Cerebellar nuclear complex (tissue), 1 donor: Measurements from ENCODE around the gene AMBRA1.

ENCODE experiments used
- DNase-seq, 2 experiments: peaks; one replicate each; lab custom pipeline; 2025; lab: John Stamatoyannopoulos, UW

Gene AMBRA1

DNA sequence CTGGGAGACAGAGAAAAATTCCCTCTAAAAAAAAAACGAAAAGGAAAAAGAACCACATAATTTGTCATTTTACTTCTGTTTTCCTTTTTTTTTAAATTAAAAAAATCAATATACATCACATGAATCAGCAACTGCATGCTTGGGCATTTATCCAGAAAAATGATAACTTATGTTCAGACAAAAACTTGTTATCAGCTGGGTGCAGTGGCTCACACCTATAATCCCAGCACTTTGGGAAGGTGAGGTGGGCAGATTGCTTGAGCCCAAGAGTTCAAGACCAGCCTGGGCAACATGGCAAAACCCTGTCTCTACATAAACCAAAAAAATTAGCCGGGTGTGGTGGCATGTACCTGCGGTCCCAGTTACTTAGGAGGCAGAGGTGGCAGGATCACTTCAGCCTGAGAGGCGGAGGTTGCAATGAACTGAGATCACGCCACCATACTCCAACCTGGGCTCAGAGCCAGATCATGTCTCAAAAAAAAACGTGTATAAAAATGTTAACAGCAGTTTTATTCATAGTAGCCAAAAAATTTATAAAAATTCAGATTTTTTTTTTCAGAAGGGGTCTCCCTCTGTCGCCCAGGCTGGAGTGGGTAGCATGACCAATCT lies 28.5 kb downstream of the AMBRA1 start:
- DNase-seq = no peak

DNA sequence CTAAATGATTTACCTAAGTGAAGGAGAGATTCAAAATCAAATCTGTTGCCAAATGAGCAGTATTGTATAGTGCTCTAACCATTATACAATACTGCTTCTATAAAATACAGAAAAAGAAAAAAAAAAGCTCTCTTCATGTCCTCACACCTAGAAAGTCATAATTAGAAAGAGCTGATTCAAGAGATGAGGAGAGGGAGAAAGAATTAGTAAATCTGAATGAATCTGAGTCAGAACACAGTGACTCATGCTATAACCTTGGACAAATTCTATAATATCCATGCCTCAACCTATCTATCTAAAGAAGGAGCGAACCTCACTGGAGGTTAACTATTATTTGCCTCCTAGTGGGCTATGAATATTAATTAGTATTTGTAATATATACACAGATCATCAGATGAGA lies 29.4 kb downstream of the AMBRA1 start:
- no peak for DNase-seq

DNA sequence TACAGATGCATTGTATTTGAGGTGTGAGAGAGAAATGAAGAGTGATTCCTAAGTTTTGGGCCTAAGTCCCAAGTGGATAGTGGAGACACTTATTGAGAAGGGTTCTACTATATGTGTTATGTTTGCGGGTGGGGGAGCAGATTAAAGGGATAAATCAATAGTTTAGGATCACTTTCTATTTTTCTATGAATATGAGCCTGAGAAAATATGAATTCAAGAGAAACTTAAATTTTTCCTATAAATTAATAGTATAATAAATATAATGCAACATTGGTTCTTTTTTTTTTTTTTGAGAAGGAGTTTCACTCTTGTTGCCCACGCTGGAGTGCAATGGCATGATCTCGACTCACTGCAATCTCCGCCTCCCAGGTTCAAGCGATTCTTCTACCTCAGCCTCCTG lies 31.3 kb downstream of the AMBRA1 start:
- DNase-seq = no peak

DNA sequence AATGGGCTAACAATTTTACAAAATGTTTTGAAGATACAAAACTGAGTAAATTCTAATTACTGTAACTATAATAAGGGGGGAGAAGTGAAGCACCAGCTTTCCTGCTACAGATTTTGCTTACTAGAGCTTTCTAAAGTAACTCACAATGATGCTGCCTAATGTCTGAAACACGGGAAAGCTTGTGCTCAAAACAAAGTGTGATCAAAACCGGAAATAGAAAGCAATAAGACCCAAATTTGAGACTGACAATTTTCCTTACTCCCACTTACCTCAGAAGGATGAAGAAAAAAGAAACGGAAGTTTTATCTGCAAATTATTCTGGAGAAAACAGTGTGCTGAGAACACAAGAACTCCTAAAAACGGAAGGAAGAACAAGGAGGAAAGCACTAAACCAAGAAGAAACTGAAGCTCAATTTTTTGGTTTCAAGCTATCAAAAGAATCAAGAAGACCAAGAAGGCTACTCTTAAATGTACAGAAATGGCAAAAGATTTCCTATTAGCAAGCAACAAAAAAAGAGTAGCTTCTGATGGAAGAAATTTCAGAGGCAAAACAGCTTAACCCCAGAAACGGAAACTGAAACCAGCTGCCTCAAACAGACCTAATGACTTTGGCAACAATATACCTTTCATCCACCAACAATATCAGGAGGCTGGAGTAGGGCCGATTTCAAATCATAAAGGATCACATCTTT lies 33.4 kb downstream of the AMBRA1 start:
- DNase-seq = no peak

DNA sequence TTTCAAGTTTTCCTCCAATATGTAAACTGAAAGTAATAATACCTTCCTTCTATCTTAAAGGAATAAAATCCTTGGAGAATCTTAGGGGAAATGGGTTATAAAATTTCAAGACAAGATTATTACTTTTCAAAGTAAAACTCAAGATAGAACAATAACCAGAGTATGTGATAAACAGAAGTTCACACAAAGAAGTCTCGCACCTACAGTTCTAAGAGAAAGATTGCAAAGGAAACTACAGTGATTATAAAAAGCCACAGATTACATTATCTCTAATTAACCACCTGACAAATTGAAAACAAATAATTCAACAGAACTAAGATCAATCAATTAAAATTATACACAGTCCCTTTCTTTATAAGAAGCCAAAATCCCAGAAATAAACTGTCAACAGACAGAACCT lies 34.0 kb downstream of the AMBRA1 start:
- no peak for DNase-seq

DNA sequence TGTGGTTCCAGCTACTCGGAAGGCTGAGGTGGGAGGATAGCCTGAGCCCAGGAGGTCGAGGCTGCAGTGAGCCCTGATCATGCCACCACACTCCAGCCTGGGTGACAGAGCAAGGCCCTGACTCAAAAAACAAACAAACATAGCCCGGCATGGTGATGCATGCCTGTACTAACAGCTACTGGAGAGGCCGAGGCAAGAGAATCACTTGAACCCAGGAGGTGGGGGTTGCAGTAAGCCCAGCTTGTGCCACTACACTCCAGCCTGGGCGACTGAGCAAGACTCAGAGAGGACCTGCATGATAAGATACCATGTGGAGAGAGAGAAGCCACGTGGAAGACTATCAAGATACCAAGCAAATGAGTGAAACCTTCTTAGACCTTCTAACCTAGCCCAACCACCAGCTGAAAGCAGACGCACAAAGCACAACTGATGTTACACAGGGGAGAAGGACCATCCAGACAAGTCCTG lies 36.1 kb downstream of the AMBRA1 start:
- no peak for DNase-seq

- no peak for DNase-seq
Measured at GRCh38 chr11:46555267-46556054, 38.4 kb downstream of the AMBRA1 start.

DNA sequence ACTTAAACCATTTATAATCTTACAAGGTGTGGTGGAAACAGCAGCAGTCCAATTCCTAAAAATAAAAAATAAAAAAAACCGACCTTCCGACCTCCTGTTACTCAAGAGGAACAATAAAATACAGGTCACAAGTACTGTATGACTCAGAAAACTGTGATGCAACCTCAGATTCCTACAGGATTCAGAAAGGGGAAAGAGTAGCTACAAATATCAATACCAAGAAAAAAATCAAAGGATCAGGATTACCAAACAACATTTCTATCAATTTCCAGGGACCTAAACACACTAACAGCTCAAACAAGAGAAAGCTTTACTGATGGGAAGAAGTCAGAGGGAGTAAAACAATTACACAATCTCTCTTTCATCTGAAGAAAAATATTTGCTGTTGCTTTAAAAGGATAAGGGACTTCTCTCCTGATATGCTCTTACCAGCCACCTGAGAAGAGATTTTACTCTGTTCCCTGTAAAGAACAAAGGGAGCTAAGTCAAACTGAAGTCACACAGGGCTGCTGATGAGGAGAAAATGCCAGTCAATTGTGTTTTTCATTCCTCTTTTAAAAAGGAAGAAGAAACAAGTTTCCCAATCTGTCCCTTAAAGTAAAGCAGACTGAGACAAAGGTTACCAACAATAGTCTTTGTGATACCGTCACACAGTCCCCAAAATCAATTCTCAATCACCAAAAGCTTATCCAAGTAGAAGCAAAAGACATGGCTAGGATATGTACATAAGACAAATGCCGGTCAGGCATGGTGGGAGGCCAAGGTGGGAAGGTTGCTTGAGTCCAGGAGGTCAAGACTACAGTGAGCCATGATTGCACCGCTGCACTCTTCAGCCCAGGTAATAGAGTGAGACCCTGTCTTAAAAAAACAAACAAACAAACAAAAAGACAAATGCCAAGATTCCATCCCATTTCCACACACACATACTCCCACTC lies 39.3 kb downstream of the AMBRA1 start:
- DNase-seq = no peak

DNA sequence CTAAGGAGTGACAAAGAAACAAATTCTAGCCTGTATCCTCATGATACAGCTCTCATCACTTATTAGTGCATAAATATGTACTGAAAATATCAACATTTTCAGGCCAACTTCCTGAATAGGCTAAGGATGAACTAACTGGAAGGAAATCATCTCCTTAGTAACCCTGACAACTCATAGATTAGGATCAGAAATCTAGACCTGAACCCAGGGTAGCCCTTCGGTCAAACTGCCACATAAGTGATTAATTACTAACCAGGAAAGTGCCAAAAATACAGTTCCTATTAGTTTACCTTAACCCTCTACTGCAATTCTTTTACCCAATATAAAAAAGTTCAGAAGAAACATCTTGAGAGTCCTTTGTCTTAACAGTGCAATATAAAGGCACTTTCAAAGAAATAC lies 40.0 kb downstream of the AMBRA1 start:
- DNase-seq = no peak

DNA sequence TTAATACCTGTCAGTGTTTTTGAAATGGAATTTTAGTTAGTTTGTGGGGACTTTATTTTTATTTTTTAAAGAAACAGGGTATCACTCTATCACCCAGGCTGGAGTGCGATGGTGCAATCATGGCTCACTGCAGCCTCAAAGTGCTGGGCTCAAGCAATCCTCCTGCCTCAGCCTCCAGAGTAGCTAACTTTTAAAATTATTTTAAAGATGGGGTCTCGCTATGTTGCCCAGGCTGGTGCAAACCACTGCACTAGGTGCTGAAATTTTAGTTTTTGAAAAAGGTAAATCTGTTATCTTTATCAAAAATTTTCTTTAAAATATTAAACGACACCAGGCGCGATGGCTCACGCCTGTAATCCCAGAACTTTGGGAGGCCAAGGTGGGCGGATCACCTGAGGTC lies 42.6 kb downstream of the AMBRA1 start:
- no peak for DNase-seq

DNA sequence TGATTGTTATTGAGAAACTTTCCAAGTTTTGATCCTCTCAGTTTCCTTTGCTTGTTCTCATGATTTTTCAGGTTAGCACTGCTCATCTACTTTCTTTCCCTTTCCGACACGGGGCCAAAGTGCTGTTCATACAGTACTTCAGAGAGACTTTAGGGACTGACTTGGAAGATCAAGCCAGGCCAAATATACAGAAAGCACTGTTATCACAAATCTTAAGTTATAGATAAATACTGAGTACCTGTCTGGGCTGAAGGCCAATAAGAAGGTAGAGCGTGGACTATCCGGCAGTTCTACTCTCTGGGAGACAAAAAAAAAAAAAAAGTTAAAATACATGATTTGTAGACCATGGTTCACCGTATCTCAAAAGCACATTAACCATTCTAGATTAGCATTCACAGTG lies 46.2 kb downstream of the AMBRA1 start:
- no peak for DNase-seq

DNA sequence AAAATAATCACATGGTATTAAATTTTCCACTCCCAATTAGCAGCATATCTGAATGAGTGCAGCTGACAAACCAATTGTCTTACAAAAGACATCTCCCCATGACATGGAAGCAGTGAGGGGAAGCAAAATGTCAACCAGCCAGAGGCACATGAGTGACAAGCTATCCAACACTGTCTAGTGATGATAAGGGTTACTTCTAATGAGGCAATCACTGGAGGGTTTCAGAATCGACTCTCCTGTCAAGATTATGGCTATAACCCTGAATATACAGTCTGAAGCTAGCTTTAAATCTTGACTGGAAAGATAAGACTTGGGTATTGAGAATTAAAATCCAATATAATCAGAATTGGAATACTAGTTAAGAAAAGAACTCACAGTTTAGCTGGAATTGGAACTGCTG lies 50.3 kb downstream of the AMBRA1 start:
- DNase-seq = no peak

- peak in 1 of 2 experiments; percentile 10 for DNase-seq
Measured at GRCh38 chr11:46541593-46542371, 52.0 kb downstream of the AMBRA1 start.

DNA sequence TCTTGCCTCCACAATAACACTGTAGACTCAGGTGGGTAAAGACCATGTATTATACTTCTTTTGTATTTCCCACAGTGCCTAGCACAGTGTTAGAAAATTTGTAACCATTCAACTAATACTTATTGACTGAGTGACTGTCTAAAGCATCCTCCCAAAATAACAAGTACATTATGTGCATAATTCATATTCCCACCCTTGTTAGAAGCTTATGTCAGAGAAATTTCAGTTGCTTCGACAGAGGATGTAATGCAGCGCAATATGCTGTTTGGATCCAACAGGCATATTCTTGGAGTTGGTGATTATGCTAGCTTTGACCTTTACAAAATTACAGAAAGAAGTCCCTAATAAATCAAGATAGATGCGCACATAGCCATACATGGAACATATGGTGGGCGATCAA lies 53.0 kb downstream of the AMBRA1 start:
- DNase-seq = no peak

GRCh38 chr11:46537537-46538295 lies 56.1 kb downstream of the AMBRA1 start:
- DNase-seq = peak; percentile 60 to 91

DNA sequence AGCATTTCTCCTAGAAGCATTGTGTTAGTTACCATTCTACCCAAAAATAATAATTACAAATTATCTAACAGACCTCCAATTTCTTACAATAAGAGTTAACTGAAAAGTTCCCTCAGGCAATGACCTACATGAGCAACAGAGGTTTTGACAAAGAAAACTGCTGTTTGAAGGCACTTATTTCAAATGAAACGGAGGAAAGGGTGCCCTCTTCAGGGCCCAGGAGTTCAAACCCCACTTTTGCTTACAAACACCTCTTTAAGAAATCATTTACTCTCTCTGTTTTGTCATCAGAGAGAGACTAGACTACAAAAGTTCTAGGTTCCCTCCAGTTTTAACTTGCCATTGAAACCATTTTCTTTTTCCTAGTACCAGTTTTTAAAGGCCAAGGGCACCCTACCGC lies 56.7 kb downstream of the AMBRA1 start:
- no peak for DNase-seq

DNA sequence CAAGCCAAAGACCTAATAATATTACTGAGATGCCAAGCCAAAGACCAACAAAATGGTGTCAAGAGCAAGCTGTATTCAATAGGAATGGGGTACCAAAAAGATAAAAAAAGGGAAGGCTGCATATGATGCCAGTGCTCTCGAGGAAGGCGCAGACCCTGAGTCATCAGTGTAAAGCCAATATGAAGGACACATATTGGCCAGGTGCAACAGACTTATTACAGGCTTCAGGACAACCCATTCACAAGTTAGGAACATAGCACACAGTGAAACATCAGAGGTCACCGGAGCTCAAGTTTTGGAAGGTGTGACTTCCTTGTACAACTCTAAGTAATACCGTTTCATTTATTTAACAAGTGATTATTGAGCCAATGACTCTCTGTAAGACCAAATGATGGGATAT lies 58.1 kb downstream of the AMBRA1 start:
- DNase-seq = no peak

DNA sequence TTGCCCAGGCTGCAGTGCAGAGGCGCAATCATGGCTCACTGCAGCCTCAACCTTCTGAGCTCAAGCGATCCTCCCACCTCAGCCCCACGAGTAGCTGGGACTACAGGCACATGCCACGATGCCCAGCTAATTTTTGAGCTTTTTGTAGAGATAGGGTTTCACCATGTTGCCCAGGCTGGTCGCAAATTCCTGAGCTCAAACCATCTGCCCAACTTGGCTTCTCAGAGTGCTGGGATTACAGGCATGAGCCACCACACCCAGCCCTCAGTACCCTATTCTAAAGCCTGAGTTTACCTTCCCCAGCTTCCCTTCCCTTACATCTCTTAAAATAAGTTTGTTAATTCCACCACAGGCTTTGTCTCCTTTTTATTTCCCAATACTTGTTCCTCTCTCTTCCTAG lies 59.1 kb downstream of the AMBRA1 start:
- no peak for DNase-seq

DNA sequence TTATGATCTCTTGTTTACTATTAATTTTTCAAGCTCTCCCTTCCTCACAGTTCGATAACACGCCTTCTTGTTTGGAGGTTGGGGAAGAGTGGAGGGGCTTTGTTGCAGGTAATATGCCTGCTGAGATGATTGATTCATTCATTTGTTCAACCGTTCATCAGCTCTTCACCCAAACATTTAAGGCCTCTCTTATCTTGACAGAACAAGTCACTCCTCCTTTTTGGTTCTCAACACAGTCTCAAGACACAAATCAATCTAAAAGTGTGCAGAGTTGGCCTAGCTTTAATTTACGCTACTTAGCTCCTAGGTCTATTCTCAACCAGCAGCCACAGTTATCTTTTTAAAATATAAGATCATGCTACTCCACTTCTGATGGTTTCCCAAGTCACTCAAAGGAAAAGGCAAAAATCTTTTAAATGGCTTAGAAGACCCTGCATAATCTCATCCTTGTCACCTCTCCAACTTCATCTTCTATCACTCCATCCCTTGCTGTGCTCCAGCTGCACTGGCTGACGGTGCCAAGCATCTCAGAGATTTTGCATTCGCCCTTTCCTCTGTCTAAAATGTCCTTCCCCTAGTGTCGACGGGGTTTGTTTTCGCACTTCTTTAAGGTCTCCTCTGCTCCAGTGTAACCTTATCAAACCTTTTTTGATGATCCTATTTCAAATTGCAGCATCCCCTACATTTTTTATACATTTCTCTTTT lies 60.3 kb downstream of the AMBRA1 start:
- DNase-seq = peak in 1 of 2 experiments; percentile 10
